Medulla oblongata (tissue), 1 donor: ENCODE results near the gene COL19A1.

Experiments
- DNase-seq: peaks from one replicate; pipeline ENCODE4 v3.0.0-alpha.2; 2015; ENCODE audit errors: extremely low spot score

COL19A1 gene

GRCh38 chr6:70171236-70171635 lies 304.9 kb downstream of the COL19A1 start:
- no peak for DNase-seq

- DNase-seq = no peak
Observed at GRCh38 chr6:70172252-70172651, 305.9 kb downstream of the COL19A1 start.

GRCh38 chr6:70175770-70176169 lies 309.4 kb downstream of the COL19A1 start:
- DNase-seq = no peak

- DNase-seq = no peak
Observed at GRCh38 chr6:70176842-70177550, 310.6 kb downstream of the COL19A1 start.

GRCh38 chr6:70180183-70180900 lies 314.0 kb downstream of the COL19A1 start:
- DNase-seq = no peak

DNA sequence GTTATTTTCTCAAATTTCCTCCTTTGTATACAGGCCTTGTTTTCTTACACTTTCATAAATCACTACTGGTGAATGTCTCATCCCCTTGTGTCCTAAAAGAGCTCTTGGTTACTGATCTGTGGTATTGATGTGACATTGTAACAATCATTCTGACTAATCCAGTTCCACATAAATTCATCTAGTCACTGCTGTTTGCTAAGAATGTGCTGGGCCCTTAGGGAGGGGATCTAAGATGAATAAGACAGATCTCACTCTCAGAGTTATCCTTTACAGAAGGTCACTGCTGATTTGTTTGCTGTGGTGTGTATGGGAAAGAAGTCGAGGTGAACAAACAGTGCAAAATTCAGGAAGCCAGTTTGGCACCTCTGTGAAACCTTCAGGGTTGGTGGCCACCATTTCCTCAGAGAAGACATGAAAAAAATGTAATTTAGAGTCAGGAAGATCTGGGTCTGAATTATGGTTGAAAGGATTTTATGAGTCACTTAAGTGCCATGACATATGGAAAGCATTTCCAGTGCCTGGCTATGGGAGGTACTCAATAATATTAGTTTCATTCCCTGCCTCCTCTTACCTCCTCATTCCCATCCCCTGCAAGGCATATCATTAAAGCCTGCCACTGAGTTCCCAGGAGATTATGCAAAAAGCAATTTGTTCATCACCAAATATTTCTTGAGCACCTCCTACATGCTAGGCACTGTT lies 314.7 kb downstream of the COL19A1 start:
- DNase-seq = no peak

DNA sequence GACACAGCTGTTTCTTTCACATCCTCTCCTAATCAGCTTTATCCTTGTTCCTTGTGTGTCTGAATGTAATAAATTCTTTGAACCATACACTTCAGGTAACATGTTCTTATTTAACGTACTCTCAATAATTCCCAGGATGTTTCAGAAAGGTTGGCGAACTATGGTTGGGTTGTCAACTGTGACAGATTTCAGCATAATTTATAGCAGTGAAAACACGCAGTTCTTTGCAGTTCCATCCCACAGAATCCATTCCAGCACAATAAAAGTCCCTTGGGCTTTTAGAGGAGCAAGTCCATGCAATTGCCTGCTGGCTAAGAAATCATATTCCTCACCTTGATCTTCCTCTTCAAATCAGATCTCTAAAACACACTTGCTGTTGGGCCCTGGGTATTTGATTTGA lies 317.2 kb downstream of the COL19A1 start:
- DNase-seq = no peak

- no peak for DNase-seq
Observed at GRCh38 chr6:70184723-70185122, 318.4 kb downstream of the COL19A1 start.

GRCh38 chr6:70186461-70186860 lies 320.1 kb downstream of the COL19A1 start:
- DNase-seq = no peak

GRCh38 chr6:70188202-70188601 lies 321.8 kb downstream of the COL19A1 start:
- DNase-seq = no peak

- no peak for DNase-seq
Observed at GRCh38 chr6:70194421-70194820, 328.1 kb downstream of the COL19A1 start.

- DNase-seq = no peak
Observed at GRCh38 chr6:70196531-70196930, 330.2 kb downstream of the COL19A1 start.

DNA sequence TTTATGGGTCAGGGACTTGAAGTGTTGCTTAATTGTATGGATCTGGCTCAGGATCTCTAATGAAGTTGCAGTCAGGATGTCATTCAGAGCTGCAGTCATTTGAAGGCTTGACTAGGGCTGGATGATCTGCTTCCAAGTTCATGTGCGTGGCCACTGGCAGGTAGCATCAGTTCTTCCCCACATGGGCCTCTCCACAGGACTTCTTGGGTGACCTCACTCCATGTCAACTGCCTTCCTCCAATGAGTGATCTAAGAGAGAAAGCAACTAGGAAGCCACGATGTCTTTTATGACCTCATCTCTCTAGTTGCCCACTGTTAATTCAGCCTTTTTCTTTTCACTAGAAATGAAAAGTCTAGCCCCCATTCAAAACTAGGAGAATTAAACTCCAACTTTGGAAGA lies 332.4 kb downstream of the COL19A1 start:
- DNase-seq = no peak

DNA sequence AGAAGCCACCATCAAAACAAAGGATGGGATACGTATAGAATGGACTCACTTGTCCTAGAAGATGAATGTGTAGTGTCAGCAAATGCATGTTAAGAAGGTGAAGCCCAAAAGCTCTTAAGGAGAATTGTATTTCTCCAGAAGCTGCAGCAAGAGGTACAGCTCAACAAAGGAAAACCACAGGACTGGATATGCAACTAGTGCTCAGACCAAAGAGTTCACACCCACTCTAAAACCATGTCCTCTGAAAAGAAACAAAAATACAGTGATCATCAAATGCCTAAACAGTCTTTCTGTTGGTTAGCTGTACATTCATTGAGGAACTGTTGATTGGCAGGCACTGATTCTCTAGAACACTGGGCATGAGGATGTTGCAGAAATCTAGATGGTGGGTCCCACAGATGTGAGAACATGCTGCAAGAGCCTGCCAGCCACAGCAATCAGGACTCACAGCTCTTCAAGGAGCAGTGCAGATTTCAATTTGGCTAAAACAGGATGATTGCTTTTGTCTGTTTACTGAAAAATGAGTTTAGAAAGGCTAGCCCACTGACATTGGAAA lies 342.0 kb downstream of the COL19A1 start:
- no peak for DNase-seq

DNA sequence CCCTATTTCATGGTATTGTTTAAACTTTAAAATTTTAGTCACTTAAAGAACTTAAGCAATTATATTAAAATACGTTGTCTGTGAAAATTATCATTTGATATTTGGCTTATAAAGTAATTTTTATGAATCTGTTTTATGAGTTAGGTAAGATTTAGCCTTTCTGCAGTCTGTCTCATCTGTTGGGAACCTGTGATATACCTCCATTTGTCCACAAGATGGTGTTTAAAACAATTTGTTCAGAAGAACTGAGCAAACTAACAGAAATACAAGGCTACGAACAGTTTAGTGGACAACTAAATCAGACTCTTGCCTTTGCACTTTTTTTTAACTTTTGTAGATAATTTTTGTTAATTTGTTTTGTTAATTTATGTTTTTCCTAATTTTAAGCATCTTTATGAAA lies 344.1 kb downstream of the COL19A1 start:
- no peak for DNase-seq

GRCh38 chr6:70215460-70216108 lies 349.2 kb downstream of the COL19A1 start:
- no peak for DNase-seq

GRCh38 chr6:70216767-70217166 lies 350.4 kb downstream of the COL19A1 start:
- no peak for DNase-seq

DNA sequence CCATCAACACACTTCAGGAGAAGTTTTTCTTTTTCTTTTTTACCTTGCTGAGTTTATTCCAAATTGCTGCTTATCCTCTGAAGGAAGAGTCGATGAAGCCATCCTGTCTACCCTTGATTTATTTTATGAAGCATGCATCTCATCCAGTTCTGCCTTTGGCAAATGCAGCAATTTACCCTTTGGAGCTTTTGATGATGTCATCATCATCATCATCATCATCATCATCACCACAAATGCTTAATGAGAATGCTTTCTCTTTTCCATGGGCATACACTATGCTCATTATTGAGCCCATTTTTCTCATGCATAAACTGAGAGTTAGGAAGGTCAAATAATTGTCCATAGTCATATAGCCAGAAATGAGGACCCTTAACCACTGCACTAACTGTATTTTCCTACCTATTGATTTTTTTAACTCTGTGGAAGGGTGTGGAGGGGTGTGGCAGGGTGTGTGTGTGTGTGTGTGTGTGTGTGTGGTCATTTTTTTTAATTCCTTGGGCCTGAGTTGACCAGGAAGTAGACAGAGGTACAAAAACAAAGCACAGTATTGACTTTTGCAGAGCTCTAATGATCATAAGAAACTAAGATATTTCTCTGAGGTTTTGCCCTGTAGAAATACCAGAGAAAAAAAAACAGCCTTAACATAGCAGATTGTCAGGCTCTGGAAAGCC lies 353.7 kb downstream of the COL19A1 start:
- DNase-seq = no peak

GRCh38 chr6:70221025-70221714 lies 354.8 kb downstream of the COL19A1 start:
- peak; percentile 64 for DNase-seq

- DNase-seq = no peak
Observed at GRCh38 chr6:70221715-70222438, 355.5 kb downstream of the COL19A1 start.
